Forelimb muscle (tissue), 1 donor: Measurements from ENCODE around the gene CD84. TPM values are rescaled to one million over a fixed set of nuclear protein-coding genes. Genes with fewer than 3 reads are reported as not detected.
"Not testable (repeated sequence)": the region's sequence is repeated elsewhere in the genome, so short reads cannot be mapped to it uniquely, and the experiment has no call there.

Experiments
- DNase-seq: peaks from one replicate; pipeline ENCODE4 v3.0.0-alpha.2; 2013; ENCODE audit warnings: low read depth
- polyA plus RNA-seq: library from polyadenylated mRNA; unstranded; fragments of 120-200 nt; gene quantifications from one replicate; pipeline ENCODE4 v1.2.1, GENCODE V29; 2013; ENCODE audit not compliant: insufficient read length

Gene CD84
- polyA plus RNA-seq, 1 donor, result 1.5 TPM

- DNase-seq, result no peak
Measured at GRCh38 chr1:160610569-160611242, 31.4 kb upstream of the CD84 start.

- no peak for DNase-seq
Measured at GRCh38 chr1:160608941-160609340, 29.6 kb upstream of the CD84 start.

- no peak for DNase-seq
Measured at GRCh38 chr1:160608514-160608913, 29.2 kb upstream of the CD84 start.

- DNase-seq, result no peak
Measured at GRCh38 chr1:160608057-160608456, 28.8 kb upstream of the CD84 start.

GRCh38 chr1:160607672-160608032, 28.4 kb upstream of the CD84 start:
- no peak for DNase-seq

GRCh38 chr1:160607011-160607671, 27.8 kb upstream of the CD84 start:
- DNase-seq, result peak; percentile 32

GRCh38 chr1:160606611-160607010, 27.3 kb upstream of the CD84 start:
- no peak for DNase-seq

GRCh38 chr1:160605792-160606479, 26.6 kb upstream of the CD84 start:
- no peak for DNase-seq

- no peak for DNase-seq
Measured at GRCh38 chr1:160605205-160605604, 25.9 kb upstream of the CD84 start.

GRCh38 chr1:160597705-160598104, 18.4 kb upstream of the CD84 start:
- no peak for DNase-seq

GRCh38 chr1:160597051-160597450, 17.8 kb upstream of the CD84 start:
- no peak for DNase-seq

GRCh38 chr1:160590488-160590887, 11.2 kb upstream of the CD84 start:
- no peak for DNase-seq

GRCh38 chr1:160588468-160588867, 9.2 kb upstream of the CD84 start:
- DNase-seq, result no peak

- DNase-seq, result no peak
Measured at GRCh38 chr1:160584784-160585183, 5.5 kb upstream of the CD84 start.

GRCh38 chr1:160582976-160583375, 3.7 kb upstream of the CD84 start:
- DNase-seq, result not testable (repeated sequence)

GRCh38 chr1:160581961-160582360, 2.7 kb upstream of the CD84 start:
- DNase-seq, result no peak

GRCh38 chr1:160580221-160580812, 1.0 kb upstream of the CD84 start:
- no peak for DNase-seq

- DNase-seq, result no peak
Measured at GRCh38 chr1:160578525-160579191, 638 bp downstream of the CD84 start.

GRCh38 chr1:160578175-160578524, 1.1 kb downstream of the CD84 start:
- DNase-seq, result no peak

- DNase-seq, result no peak
Measured at GRCh38 chr1:160577671-160578070, 1.6 kb downstream of the CD84 start.

GRCh38 chr1:160576884-160577283, 2.4 kb downstream of the CD84 start:
- no peak for DNase-seq

GRCh38 chr1:160576390-160576789, 2.9 kb downstream of the CD84 start:
- no peak for DNase-seq
